Measurements from ENCODE around the gene IL9.

- TF ChIP-seq RAD21 (IDR thresholded peaks at IDR 0.05; ENCODE audit: insufficient read depth, low read depth, low read length) (no peak), CTCF (IDR thresholded peaks at IDR 0.05 in 2 of 3, conservative IDR thresholded peaks at IDR 0.05 in 1 of 3; ENCODE audit: control insufficient read depth in 2 of 3, extremely low read depth in 1 of 3, insufficient read depth in 1 of 3, low read depth in 3 of 3, low read length in 3 of 3) (no peak)
Observed at GRCh38 chr5:135880801-135881200, 14.8 kb downstream of the IL9 start.
